Astrocyte of the spinal cord (primary cell): Measurements from ENCODE around the gene JMJD1C.
A peak's percentile ranks its signal among the peaks of the same experiment; 100 is the strongest.

Experiments
- DNase-seq: peaks from one replicate; pipeline ENCODE4 v3.0.0; 2011; ENCODE audit warnings: low read depth, low spot score
- H3K4me3 ChIP-seq: 2 replicates; pipeline ENCODE4 v1.5.1; 2011; ENCODE audit warnings: low read depth, mild to moderate bottlenecking, low read length, moderate library complexity
- in situ Hi-C: cut with HindIII; loops from 2 replicates; pipeline ENCODE4 v1.10.0; 2017; ENCODE audit warnings: low sequenced_read_pairs
- TF ChIP-seq, protein P1 (sequence below): IDR thresholded peaks from 2 replicates; pipeline ENCODE4 v1.5.1; 2012; ENCODE audit warnings: low read depth, mild to moderate bottlenecking, low read length, inconsistent platforms

Gene JMJD1C

DNA sequence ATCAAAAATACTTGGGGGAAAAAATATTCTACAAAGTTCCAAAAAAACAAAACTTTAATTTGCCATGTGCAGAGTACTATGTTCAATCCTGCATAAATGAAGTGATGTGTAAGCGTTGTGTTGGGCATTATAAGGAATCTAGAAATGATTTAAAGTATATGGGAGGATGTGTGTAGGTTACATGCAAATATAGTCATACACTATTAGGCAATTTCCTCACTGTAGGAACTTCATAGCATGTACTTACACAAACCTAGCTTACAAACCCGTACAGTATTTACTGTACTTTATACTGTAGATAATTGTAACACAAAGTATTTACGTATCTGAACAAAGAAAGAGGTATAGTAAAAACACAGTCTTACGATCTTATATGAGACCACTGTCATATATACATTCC lies 260.4 kb downstream of the JMJD1C start:
- in situ Hi-C loops = no loop called here
- DNase-seq = no peak
- H3K4me3 ChIP-seq = no peak overlapping the region
- TF ChIP-seq, protein P1, sequence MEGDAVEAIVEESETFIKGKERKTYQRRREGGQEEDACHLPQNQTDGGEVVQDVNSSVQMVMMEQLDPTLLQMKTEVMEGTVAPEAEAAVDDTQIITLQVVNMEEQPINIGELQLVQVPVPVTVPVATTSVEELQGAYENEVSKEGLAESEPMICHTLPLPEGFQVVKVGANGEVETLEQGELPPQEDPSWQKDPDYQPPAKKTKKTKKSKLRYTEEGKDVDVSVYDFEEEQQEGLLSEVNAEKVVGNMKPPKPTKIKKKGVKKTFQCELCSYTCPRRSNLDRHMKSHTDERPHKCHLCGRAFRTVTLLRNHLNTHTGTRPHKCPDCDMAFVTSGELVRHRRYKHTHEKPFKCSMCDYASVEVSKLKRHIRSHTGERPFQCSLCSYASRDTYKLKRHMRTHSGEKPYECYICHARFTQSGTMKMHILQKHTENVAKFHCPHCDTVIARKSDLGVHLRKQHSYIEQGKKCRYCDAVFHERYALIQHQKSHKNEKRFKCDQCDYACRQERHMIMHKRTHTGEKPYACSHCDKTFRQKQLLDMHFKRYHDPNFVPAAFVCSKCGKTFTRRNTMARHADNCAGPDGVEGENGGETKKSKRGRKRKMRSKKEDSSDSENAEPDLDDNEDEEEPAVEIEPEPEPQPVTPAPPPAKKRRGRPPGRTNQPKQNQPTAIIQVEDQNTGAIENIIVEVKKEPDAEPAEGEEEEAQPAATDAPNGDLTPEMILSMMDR = no peak

DNA sequence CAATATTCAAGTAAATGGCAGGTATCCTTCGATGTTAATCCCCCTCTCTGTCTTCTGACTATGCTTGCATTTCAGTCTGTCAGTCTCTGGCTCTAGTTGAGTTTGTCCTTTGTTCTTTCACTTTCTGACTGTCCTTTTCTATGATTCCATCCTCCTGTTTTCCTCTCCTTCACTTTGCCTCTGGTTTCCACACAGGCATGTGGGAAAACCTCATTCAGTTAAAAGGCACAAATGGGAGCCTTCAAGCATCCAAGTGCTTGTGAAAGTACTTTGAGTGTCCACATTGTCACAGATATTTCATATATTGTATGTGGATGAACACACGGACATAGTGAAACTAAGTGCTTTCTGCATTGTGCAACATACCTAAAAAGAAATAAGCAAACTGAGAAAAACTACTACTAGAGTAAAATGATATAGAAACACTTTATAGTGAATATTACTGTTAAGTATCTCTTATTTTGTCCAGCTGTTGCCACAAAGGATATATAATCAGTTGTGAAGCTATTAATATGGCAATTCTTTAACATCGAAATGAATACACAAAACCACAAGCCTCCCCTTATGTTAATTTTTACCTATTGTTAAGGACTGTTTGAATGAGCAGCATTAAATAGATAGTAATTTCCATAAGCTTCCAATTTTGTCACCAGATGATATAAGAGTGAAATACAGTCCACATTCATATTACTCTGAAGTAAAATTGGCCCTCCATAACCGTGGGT lies 260.9 kb downstream of the JMJD1C start:
- TF ChIP-seq, protein P1 = no peak
- no peak for DNase-seq
- in situ Hi-C loops = no loop called here
- H3K4me3 ChIP-seq = no peak overlapping the region

DNA sequence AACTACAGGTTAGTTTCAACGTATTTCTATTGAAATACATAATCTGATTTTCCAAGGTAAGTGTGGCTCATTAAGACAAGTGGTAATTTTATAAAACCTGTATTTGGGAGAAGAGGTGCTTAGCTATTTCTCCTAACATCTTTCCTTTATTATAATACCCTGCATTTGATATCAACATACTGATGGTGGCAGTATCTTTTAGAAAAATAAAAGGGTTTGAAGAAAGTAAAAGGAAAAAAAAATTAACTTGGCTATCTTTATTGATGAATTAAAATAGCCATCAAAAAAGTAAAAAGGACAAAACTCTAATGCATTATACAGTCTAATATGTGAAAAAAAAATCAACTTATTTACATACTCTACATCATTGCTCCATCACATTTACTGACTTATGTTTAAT lies 264.7 kb downstream of the JMJD1C start:
- no peak overlapping the region for H3K4me3 ChIP-seq
- in situ Hi-C loops = no loop called here
- TF ChIP-seq, protein P1 = no peak
- no peak for DNase-seq

DNA sequence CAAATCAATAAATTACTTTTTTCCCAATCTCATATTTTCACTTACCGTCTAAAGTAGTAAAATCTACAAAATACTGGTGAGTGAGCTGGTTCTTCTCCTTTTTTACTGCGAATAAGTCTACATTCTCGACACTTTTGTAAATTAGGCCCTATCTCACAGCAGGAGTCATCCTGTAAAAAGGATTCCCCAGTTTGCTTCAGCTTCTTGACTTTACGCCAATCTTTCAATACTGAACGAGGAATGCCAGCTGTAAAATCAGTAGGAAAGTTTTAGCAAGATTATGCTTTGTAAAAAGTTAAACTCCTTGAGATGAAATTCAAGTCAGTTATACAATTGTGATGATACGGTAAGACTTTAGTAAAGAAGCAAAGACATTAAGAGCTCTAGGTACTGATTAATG lies 265.3 kb downstream of the JMJD1C start:
- TF ChIP-seq, protein P1 = no peak
- H3K4me3 ChIP-seq = no peak overlapping the region
- peak; percentile 47 for DNase-seq
- in situ Hi-C loops = no loop called here

DNA sequence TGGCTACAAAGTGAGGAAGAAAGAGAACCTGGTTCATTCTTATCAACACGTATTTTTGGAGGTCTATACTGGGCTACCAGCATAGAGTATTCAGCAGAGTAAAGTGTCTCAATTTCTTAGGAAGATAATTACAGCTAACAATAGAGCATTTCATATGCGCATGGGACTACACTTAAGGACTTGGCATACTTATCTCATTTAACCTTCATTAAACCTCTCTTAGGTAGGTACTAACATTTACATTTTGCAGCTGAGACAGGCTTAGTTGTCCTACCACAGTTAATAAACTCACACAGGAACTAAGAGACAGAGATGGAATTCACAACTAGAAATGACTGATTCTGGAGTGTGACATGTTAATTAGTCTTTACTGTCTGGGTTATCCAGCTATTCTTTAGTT lies 266.1 kb downstream of the JMJD1C start:
- H3K4me3 ChIP-seq = no peak overlapping the region
- TF ChIP-seq, protein P1 = no peak
- in situ Hi-C loops = no loop called here
- DNase-seq = no peak

DNA sequence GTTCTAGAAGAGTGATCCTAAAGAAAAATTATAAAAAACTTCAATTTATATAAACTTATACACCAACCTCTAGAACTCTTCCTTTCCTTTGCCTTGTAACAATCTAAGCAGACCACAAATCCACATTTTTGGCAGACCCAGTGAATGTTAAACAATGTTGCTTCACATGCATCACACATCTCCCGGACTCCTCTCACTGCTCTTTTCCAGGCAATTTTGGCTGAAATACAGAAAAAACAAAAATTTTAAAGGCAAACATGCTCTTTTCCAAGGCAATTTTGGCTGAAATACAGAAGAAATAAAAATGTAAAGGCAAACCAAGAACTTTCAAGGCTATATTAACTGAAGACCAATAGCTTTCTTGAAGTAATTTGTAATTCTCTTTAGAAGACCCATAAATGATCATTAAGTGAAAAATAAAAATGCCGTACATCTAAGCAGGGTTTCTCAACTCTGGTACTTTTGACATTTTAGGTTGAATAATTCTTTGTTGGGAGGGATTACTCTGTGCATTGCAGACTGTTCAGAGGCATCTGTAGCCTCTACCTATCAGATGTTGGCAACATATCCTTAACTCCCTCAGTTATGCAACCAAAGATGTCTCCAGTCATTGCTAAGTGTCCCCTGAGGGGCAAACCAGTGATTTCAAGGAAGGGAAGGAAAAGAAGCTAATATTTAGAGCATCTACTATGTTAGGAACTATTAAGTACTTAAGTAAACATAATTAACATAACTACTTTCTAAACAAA lies 268.3 kb downstream of the JMJD1C start:
- in situ Hi-C loops = no loop called here
- peak; percentile 91 for DNase-seq
- TF ChIP-seq, protein P1 = no peak
- no peak overlapping the region for H3K4me3 ChIP-seq
